ENCODE results near the gene OXER1.
A peak's percentile ranks its signal among the peaks of the same experiment; 100 is the strongest.

DNA sequence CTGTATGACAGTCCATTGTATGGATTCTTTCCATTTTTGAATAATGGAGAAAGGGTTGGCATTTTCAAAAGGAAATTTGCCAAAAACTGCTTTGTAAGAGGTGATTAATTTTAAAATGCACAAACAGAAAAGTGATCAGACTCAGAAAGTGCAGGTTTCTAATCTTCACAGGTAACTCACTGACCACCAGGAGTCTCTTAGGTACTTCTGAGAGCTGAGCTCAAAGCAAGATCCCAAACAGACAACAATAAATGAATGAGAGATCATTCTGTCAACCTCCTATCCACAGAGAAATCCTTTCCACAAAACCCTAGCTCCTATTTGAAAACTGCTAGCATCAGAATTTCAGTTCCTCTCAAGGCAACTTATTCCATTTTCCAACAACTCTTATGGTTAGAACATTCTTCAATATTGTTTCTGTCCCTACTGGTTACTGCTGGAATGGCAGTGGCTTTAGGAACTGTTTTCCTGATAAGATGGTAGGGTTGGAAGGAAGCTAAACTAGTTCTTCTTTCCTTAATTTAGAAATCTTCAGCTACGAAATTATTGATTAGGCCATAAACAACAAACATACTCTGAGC lies 49.1 kb upstream of the OXER1 start:
- no peak for TF ChIP-seq EZH2 (IDR thresholded peaks at IDR 0.05; ENCODE audit: borderline replicate concordance, low read length)
- TF ChIP-seq, protein P1, sequence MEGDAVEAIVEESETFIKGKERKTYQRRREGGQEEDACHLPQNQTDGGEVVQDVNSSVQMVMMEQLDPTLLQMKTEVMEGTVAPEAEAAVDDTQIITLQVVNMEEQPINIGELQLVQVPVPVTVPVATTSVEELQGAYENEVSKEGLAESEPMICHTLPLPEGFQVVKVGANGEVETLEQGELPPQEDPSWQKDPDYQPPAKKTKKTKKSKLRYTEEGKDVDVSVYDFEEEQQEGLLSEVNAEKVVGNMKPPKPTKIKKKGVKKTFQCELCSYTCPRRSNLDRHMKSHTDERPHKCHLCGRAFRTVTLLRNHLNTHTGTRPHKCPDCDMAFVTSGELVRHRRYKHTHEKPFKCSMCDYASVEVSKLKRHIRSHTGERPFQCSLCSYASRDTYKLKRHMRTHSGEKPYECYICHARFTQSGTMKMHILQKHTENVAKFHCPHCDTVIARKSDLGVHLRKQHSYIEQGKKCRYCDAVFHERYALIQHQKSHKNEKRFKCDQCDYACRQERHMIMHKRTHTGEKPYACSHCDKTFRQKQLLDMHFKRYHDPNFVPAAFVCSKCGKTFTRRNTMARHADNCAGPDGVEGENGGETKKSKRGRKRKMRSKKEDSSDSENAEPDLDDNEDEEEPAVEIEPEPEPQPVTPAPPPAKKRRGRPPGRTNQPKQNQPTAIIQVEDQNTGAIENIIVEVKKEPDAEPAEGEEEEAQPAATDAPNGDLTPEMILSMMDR (conservative IDR thresholded peaks at IDR 0.05 in 1 of 2, IDR thresholded peaks at IDR 0.05 in 1 of 2; ENCODE audit: extremely low read depth in 1 of 2, insufficient read depth in 1 of 2, low read depth in 1 of 2, low read length in 2 of 2), result peak; percentile 60 to 77

Data from mammary epithelial cell (primary cell).